K562 (cell line): ENCODE measurements around the gene ELAVL3. TPM values are rescaled to one million over a fixed set of nuclear protein-coding genes. Genes with fewer than 3 reads are reported as not detected.

ENCODE experiments used
- ATAC-seq: fragments of 200-7000 bp; cut with Tn5 transposase; 3 replicates; pipeline ENCODE4 v1.9.1; 2020; ENCODE audit warnings: moderate library complexity
- BruUV-seq: library from RNA; stranded (reverse); fragments of 400-500 nt; replicated peaks from 2 replicates; lab custom pipeline; 2021; lab: Mats Ljungman, UMichigan
- CTCF ChIA-PET: fragments of 300-600 bp; formaldehyde crosslinking; extraction: SDS; loops from one replicate; lab custom pipeline; 2021; ENCODE audit warnings: low intra/inter-chr PET ratio; lab: Yijun Ruan, JAX
- POLR2A ChIA-PET: fragments of 300-600, 350-650 bp; sonication (Branson Sonifier 250); formaldehyde crosslinking; extraction: SDS; loops from one replicate; lab custom pipeline; 2021; ENCODE audit warnings: antibody characterized with exemption, inconsistent platforms; lab: Yijun Ruan, JAX
- DNase-seq, 4 experiments: peaks; one replicate each; pipeline versions ENCODE4 v3.0.0 to v3.0.0-alpha.2; 2011 to 2018; ENCODE audit warnings: low spot score in 3 of 4, mixed read lengths in 3 of 4; ENCODE audit errors: extremely low read depth in 1 of 4
- FAIRE-seq: peaks from 2 replicates; lab custom pipeline; 2011; peaks lifted over from hg19 to GRCh38; lab: Jason Lieb, UNC
- H2AFZ ChIP-seq: 2 replicates; pipeline ENCODE4 v1.6.0; 2011; ENCODE audit warnings: low read depth, low read length, control low read depth, inconsistent platforms
- H3K27ac ChIP-seq: fragments of 200-600 bp; 3 replicates; pipeline ENCODE4 v1.8.0; 2011; ENCODE audit warnings: low read depth, mild to moderate bottlenecking, control low read depth, inconsistent platforms, low read length, moderate library complexity, mixed read lengths; ENCODE audit errors: extremely low read depth
- H3K27me3 ChIP-seq, 2 experiments: fragments of 300-600 bp in 1 of 2; 2 replicates in 1 of 2; 3 replicates in 1 of 2; pipeline versions ENCODE4 v1.6.0 to v1.8.0; 2011; ENCODE audit warnings: inconsistent platforms in 2 of 2, low read length in 2 of 2, mild to moderate bottlenecking in 1 of 2, mixed read lengths in 1 of 2, moderate library complexity in 1 of 2; ENCODE audit not compliant: control insufficient read depth in 2 of 2, insufficient read depth in 2 of 2
- H3K36me3 ChIP-seq: fragments of 300-600 bp; 3 replicates; pipeline ENCODE4 v1.8.0; 2011; ENCODE audit warnings: mild to moderate bottlenecking, low read length, inconsistent platforms; ENCODE audit not compliant: control insufficient read depth, insufficient read depth
- H3K4me1 ChIP-seq, 2 experiments: fragments of 200-600 bp in 1 of 2; replicated peaks in 1 of 2; 2 replicates in 1 of 2; 3 replicates in 1 of 2; pipeline versions ENCODE4 v1.5.1 to v1.8.0; 2011; ENCODE audit warnings: inconsistent platforms in 2 of 2, low read length in 2 of 2, mild to moderate bottlenecking in 1 of 2, mixed read lengths in 1 of 2, moderate library complexity in 1 of 2; ENCODE audit not compliant: control insufficient read depth in 2 of 2, insufficient read depth in 2 of 2
- H3K4me2 ChIP-seq: 2 replicates; pipeline ENCODE4 v1.6.1; 2011; ENCODE audit warnings: low read length, control low read depth, inconsistent platforms, mixed read lengths; ENCODE audit not compliant: insufficient read depth
- H3K4me3 ChIP-seq: fragments of 200-600 bp; sonication (generic), shearing (Covaris generic); 2 replicates; pipeline ENCODE4 v1.5.1; 2016; ENCODE audit warnings: control low read depth, inconsistent platforms
- H3K79me2 ChIP-seq: fragments of 200-600 bp; 3 replicates; pipeline ENCODE4 v1.8.0; 2011; ENCODE audit warnings: low read length, inconsistent platforms; ENCODE audit not compliant: control insufficient read depth, insufficient read depth
- H3K9ac ChIP-seq, 2 experiments: 2 replicates each; pipeline versions ENCODE4 v1.6.0 to v1.6.1; 2011; ENCODE audit warnings: low read depth in 2 of 2, low read length in 2 of 2, control low read depth in 1 of 2, inconsistent platforms in 1 of 2, mild to moderate bottlenecking in 1 of 2, mixed read lengths in 1 of 2; ENCODE audit not compliant: insufficient read depth in 1 of 2
- H3K9me1 ChIP-seq: one replicate; pipeline ENCODE4 v1.6.0; 2011; ENCODE audit warnings: inconsistent platforms, mild to moderate bottlenecking, low read length, moderate library complexity; ENCODE audit not compliant: control insufficient read depth, insufficient read depth
- H3K9me3 ChIP-seq: replicated peaks from 2 replicates; pipeline ENCODE4 v1.5.1; 2011; ENCODE audit warnings: low read depth, low read length, inconsistent platforms; ENCODE audit not compliant: control insufficient read depth, insufficient read depth
- H4K20me1 ChIP-seq: replicated peaks from 2 replicates; pipeline ENCODE4 v1.6.1; 2011; ENCODE audit warnings: low read length, inconsistent platforms, mixed read lengths; ENCODE audit not compliant: control insufficient read depth, insufficient read depth
- E2F1 ChIP-seq: sonication (generic); formaldehyde crosslinking; IDR thresholded peaks from 2 replicates; pipeline ENCODE4 v1.8.1; 2023; ENCODE audit warnings: mild to moderate bottlenecking, missing genetic modification reagents, moderate library complexity
- NR2C1 ChIP-seq, 2 experiments: fragments of 450-650 bp; IDR thresholded peaks; 2 replicates each; pipeline ENCODE4 v1.6.1; 2017; ENCODE audit warnings: mild to moderate bottlenecking in 2 of 2, antibody characterized with exemption in 1 of 2, inconsistent platforms in 1 of 2, missing compliant biosample characterization in 1 of 2, missing genetic modification characterization in 1 of 2
- NR2F6 ChIP-seq: fragments of 450-650 bp; formaldehyde crosslinking; IDR thresholded peaks from 2 replicates; pipeline ENCODE4 v1.4.0; 2020; ENCODE audit warnings: mild to moderate bottlenecking
- RNF2 ChIP-seq: sonication (generic); IDR thresholded peaks from 2 replicates; pipeline ENCODE4 v1.6.1; 2016
- ZNF134 ChIP-seq: fragments of 250-450 bp; sonication (Bioruptor Pico); conservative IDR thresholded peaks from 2 replicates; pipeline ENCODE4 v1.4.0; 2020
- ZNF165 ChIP-seq: fragments of 250-450 bp; sonication (Bioruptor Pico); IDR thresholded peaks from 2 replicates; pipeline ENCODE4 v1.4.0; 2020; ENCODE audit warnings: borderline replicate concordance
- ZNF311 ChIP-seq: fragments of 250-450 bp; sonication (Bioruptor Pico); IDR thresholded peaks from 2 replicates; pipeline ENCODE4 v1.4.0; 2020; ENCODE audit warnings: mild to moderate bottlenecking, moderate library complexity
- WGBS: fragments of 100-300 bp; shearing (Covaris generic); methylation state at CpG from one replicate; pipeline ENCODE4 v1.1.6; 2016; ENCODE audit warnings: low coverage, mixed read lengths; ENCODE audit not compliant: insufficient coverage; ENCODE audit errors: missing lambda C conversion rate; 5-methylcytosine and 5-hydroxymethylcytosine counted together
- in situ Hi-C: fragments of 300-500 bp; cut with MboI; formaldehyde crosslinking; loops from 4 replicates; pipeline ENCODE4 v1.15.0; 2018; ENCODE audit warnings: inconsistent platforms, mixed read lengths
- intact Hi-C: fragments of 100-400 bp; cut with micrococcal nuclease; formaldehyde crosslinking; loops from 2 replicates; pipeline ENCODE4 v1.14.2; 2022
- polyA plus RNA-seq, 8 experiments: library from polyadenylated mRNA; depleted of rRNA in 4 of 8; stranded (reverse) in 5 of 8; unstranded in 3 of 8; fragments of >200 nt; fragmentation: Nextera tagmentation in 2 of 8; fragmentation: Illumina TruSeq in 1 of 8; extraction: Ambion mirVana in 2 of 8; extraction: Trizol in 1 of 8; gene quantifications; 2 replicates each; pipeline versions ENCODE4 v1.2.1 to v1.2.3, GENCODE V29; 2011 to 2014; ENCODE audit warnings: inconsistent platforms in 1 of 8, missing spikeins in 1 of 8
- total RNA-seq, 7 experiments: library from RNA; depleted of rRNA in 6 of 7; stranded (reverse); fragments of >200 nt in 6 of 7; fragmentation: Illumina TruSeq in 2 of 7; extraction: Trizol in 2 of 7; gene quantifications; 2 replicates each; pipeline versions ENCODE4 v1.2.1 to v1.2.3, GENCODE V29; 2011 to 2021; ENCODE audit warnings: low replicate concordance in 1 of 7
- TF ChIP-seq, protein P1 (sequence below): fragments of 150-350 bp; conservative IDR thresholded peaks from 2 replicates; pipeline ENCODE4 v1.6.1; 2014; ENCODE audit warnings: low read length

ELAVL3 gene
- total and polyA plus RNA-seq, 9 of the 15 experiments (the other 6 are each of a cell fraction or from before 2014, with no cell fraction given): not detected

- TF ChIP-seq, protein P1, sequence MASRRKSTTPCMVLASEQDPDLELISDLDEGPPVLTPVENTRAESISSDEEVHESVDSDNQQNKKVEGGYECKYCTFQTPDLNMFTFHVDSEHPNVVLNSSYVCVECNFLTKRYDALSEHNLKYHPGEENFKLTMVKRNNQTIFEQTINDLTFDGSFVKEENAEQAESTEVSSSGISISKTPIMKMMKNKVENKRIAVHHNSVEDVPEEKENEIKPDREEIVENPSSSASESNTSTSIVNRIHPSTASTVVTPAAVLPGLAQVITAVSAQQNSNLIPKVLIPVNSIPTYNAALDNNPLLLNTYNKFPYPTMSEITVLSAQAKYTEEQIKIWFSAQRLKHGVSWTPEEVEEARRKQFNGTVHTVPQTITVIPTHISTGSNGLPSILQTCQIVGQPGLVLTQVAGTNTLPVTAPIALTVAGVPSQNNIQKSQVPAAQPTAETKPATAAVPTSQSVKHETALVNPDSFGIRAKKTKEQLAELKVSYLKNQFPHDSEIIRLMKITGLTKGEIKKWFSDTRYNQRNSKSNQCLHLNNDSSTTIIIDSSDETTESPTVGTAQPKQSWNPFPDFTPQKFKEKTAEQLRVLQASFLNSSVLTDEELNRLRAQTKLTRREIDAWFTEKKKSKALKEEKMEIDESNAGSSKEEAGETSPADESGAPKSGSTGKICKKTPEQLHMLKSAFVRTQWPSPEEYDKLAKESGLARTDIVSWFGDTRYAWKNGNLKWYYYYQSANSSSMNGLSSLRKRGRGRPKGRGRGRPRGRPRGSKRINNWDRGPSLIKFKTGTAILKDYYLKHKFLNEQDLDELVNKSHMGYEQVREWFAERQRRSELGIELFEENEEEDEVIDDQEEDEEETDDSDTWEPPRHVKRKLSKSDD: no peak
- TF ChIP-seq ZNF134 (CRISPR knock-in tag) (no peak), E2F1 (CRISPR knock-in tag) (no peak), ZNF165 (CRISPR knock-in tag) (no peak), NR2F6 (CRISPR knock-in tag) (no peak), RNF2 (no peak)
Measured at GRCh38 chr19:11418094-11418548, 62.7 kb downstream of the ELAVL3 start (continued).

GRCh38 chr19:11416346-11417052 lies 64.3 kb downstream of the ELAVL3 start:
- no TSS peak for BruUV-seq
- TF ChIP-seq NR2C1 (IDR thresholded peaks at IDR 0.05) (peak; percentile 57), NR2C1 (tag; IDR thresholded peaks at IDR 0.05) (peak; percentile 54), ZNF311 (CRISPR knock-in tag) (no peak)
- H3K4me1 ChIP-seq: peaks cover under 1 to 29% of the 10 kb centered on the region in 2 experiments; a peak in 3 of 5 replicates
- DNase-seq (peak in 1 of 4 experiments; percentile 4), FAIRE-seq (no peak), ATAC-seq (no peak)
- no peak overlapping the region for H3K9ac ChIP-seq
- H3K4me2 ChIP-seq: no peak overlapping the region
- no peaks in the 10 kb centered on the region for H3K9me1 ChIP-seq
- peaks cover 2 to 23% of the 10 kb centered on the region in 2 experiments; a peak in 3 of 5 replicates for H3K27me3 ChIP-seq
- POLR2A ChIA-PET: no interaction called here
- 32% methylated on average over 15 of the region's 17 CpGs for WGBS
- CTCF ChIA-PET: no interaction called here
- H3K27ac ChIP-seq: no peak overlapping the region
- no peak overlapping the region for H3K4me3 ChIP-seq
- H4K20me1 ChIP-seq: no peaks in the 10 kb centered on the region
- H3K36me3 ChIP-seq: no peaks in the 10 kb centered on the region
- no peak overlapping the region for H2AFZ ChIP-seq
- no peaks in the 10 kb centered on the region for H3K9me3 ChIP-seq
- intact Hi-C loops (no loop called here), in situ Hi-C loops (no loop called here)
- no peaks in the 10 kb centered on the region for H3K79me2 ChIP-seq
